ENCODE measurements around the gene ALK. TPM values are rescaled to one million over a fixed set of nuclear protein-coding genes. Genes with fewer than 3 reads are reported as not detected.

The ALK gene
- total and polyA plus RNA-seq, 10 of the 15 experiments (the other 5 are each of a cell fraction or from before 2014, with no cell fraction given), result 0.11 TPM; not detected in 9

GRCh38 chr2:29706171-29706720, 215.1 kb downstream of the ALK start:
- DNase-seq (ENCODE audit: low read depth, low spot score) (no peak), ATAC-seq (no peak), FAIRE-seq (no peak)
- no peak overlapping the region for H3K4me2 ChIP-seq (ENCODE audit: control insufficient read depth, insufficient read depth)
- no peaks in the 10 kb centered on the region for H3K9me3 ChIP-seq (replicated peaks; ENCODE audit: control insufficient read depth, insufficient read depth, low read length)
- H3K4me3 ChIP-seq, result no peak overlapping the region
- H4K20me1 ChIP-seq (ENCODE audit: control insufficient read depth, insufficient read depth), result no peaks in the 10 kb centered on the region
- H3K36me3 ChIP-seq (ENCODE audit: control insufficient read depth in 2 of 2, insufficient read depth in 2 of 2, low read length in 1 of 2), result no peaks in the 10 kb centered on the region
- no peaks in the 10 kb centered on the region for H3K27me3 ChIP-seq (replicated peaks in 1 of 2; ENCODE audit: control insufficient read depth in 2 of 2, insufficient read depth in 2 of 2, low read length in 1 of 2)
- in situ Hi-C loops (cut with MboI) (no loop called here), intact Hi-C loops (cut with micrococcal nuclease; ENCODE audit: unreplicated experiment) (no loop called here)
- ChIA-PET POLR2A (no interaction called here), RAD21 (ENCODE audit: unreplicated experiment) (no interaction called here), CTCF (interaction anchor here (1.0 kb wide), 1 partner anchor 9 kb away, joined by 3 read pairs; no protein-coding TSS in a partner anchor), SMC1A (ENCODE audit: uncharacterized antibody, unreplicated experiment) (no interaction called here)
- no peak overlapping the region for H3K27ac ChIP-seq (ENCODE audit: control insufficient read depth, insufficient read depth)
- no peaks in the 10 kb centered on the region for H3K79me2 ChIP-seq (ENCODE audit: control insufficient read depth, insufficient read depth, low read length)
- no peak overlapping the region for H2AFZ ChIP-seq (ENCODE audit: control insufficient read depth, low read depth, low read length)
- H3K4me1 ChIP-seq (ENCODE audit: control insufficient read depth, insufficient read depth, low read length), result no peaks in the 10 kb centered on the region
- H3K9ac ChIP-seq (ENCODE audit: control insufficient read depth, insufficient read depth, low read length), result no peak overlapping the region
- no TSS peak for BruUV-seq (replicated peaks)
- WGBS (ENCODE audit: insufficient coverage, insufficient replicate concordance, low lambda C conversion rate, missing lambda C conversion rate), result 53% methylated on average over 4 of the region's 4 CpGs
- no peak for TF ChIP-seq ZBTB33 (IDR thresholded peaks at IDR 0.05)
- TF ChIP-seq, protein P1, sequence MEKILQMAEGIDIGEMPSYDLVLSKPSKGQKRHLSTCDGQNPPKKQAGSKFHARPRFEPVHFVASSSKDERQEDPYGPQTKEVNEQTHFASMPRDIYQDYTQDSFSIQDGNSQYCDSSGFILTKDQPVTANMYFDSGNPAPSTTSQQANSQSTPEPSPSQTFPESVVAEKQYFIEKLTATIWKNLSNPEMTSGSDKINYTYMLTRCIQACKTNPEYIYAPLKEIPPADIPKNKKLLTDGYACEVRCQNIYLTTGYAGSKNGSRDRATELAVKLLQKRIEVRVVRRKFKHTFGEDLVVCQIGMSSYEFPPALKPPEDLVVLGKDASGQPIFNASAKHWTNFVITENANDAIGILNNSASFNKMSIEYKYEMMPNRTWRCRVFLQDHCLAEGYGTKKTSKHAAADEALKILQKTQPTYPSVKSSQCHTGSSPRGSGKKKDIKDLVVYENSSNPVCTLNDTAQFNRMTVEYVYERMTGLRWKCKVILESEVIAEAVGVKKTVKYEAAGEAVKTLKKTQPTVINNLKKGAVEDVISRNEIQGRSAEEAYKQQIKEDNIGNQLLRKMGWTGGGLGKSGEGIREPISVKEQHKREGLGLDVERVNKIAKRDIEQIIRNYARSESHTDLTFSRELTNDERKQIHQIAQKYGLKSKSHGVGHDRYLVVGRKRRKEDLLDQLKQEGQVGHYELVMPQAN (conservative IDR thresholded peaks at IDR 0.05), result no peak
- TF ChIP-seq MTA2 (IDR thresholded peaks at IDR 0.05; ENCODE audit: low read depth), result no peak
- TF ChIP-seq RBBP5 (conservative IDR thresholded peaks at IDR 0.05), result no peak
- no peak for TF ChIP-seq HDAC6 (IDR thresholded peaks at IDR 0.05; ENCODE audit: unreplicated experiment)
- TF ChIP-seq, protein P2, sequence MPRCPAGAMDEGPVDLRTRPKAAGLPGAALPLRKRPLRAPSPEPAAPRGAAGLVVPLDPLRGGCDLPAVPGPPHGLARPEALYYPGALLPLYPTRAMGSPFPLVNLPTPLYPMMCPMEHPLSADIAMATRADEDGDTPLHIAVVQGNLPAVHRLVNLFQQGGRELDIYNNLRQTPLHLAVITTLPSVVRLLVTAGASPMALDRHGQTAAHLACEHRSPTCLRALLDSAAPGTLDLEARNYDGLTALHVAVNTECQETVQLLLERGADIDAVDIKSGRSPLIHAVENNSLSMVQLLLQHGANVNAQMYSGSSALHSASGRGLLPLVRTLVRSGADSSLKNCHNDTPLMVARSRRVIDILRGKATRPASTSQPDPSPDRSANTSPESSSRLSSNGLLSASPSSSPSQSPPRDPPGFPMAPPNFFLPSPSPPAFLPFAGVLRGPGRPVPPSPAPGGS (IDR thresholded peaks at IDR 0.05; ENCODE audit: borderline replicate concordance, insufficient read depth, low read depth, low read length, poor library complexity, severe bottlenecking), result no peak
- no peak for TF ChIP-seq EP300 (IDR thresholded peaks at IDR 0.05; ENCODE audit: borderline replicate concordance in 1 of 2, control insufficient read depth in 1 of 2, low read depth in 2 of 2, low read length in 2 of 2)
- no peak for TF ChIP-seq GATAD2B (conservative IDR thresholded peaks at IDR 0.05; ENCODE audit: low read depth)
- TF ChIP-seq CEBPB (IDR thresholded peaks at IDR 0.05; ENCODE audit: borderline replicate concordance in 1 of 2, low read depth in 2 of 2, low read length in 2 of 2), result no peak
- no peak for TF ChIP-seq IKZF1 (conservative IDR thresholded peaks at IDR 0.05)
- no peak for TF ChIP-seq SMC3 (IDR thresholded peaks at IDR 0.05; ENCODE audit: borderline replicate concordance, low read length)
- TF ChIP-seq USF2 (IDR thresholded peaks at IDR 0.05; ENCODE audit: borderline replicate concordance, low read depth, low read length), result no peak
- TF ChIP-seq TARDBP (IDR thresholded peaks at IDR 0.05; ENCODE audit: borderline replicate concordance), result no peak
- TF ChIP-seq KAT2A (conservative IDR thresholded peaks at IDR 0.05; ENCODE audit: control insufficient read depth, low read depth, low read length), result no peak
- no peak for TF ChIP-seq CTCF (IDR thresholded peaks at IDR 0.05 in 2 of 3, conservative IDR thresholded peaks at IDR 0.05 in 1 of 3; ENCODE audit: control insufficient read depth in 2 of 3, extremely low read depth in 1 of 3, insufficient read depth in 1 of 3, low read depth in 3 of 3, low read length in 3 of 3)
- TF ChIP-seq FOXM1 (IDR thresholded peaks at IDR 0.05; ENCODE audit: low read depth, low read length), result no peak

All from GM12878 (cell line).